K562 (cell line): ENCODE results near the gene PTOV1. TPM values are rescaled to one million over a fixed set of nuclear protein-coding genes. Genes with fewer than 3 reads are reported as not detected.

ENCODE experiments used
- BMI1 ChIP-seq: fragments of 150-350 bp; IDR thresholded peaks from 2 replicates; pipeline ENCODE4 v1.6.1; 2014; ENCODE audit warnings: low read length
- CSDE1 ChIP-seq, 2 experiments: fragments of 450-650 bp; IDR thresholded peaks; 2 replicates each; pipeline ENCODE4 v1.6.1; 2016; ENCODE audit warnings: mild to moderate bottlenecking in 1 of 2
- CXXC5 ChIP-seq: fragments of 250-450 bp; sonication (Bioruptor Pico); IDR thresholded peaks from 2 replicates; pipeline ENCODE4 v1.8.0; 2022; ENCODE audit warnings: inconsistent platforms, mild to moderate bottlenecking, moderate library complexity
- DIDO1 ChIP-seq: fragments of 450-650 bp; IDR thresholded peaks from 2 replicates; pipeline ENCODE4 v1.6.1; 2016; ENCODE audit warnings: low read depth, missing biosample characterization, missing genetic modification characterization
- EGR1 ChIP-seq: fragments of 450-650 bp; conservative IDR thresholded peaks from 2 replicates; pipeline ENCODE4 v1.6.1; 2017; ENCODE audit warnings: mild to moderate bottlenecking
- ETV6 ChIP-seq, 3 experiments: fragments of 150-350 bp in 1 of 3; sonication (generic) in 1 of 3; formaldehyde crosslinking in 1 of 3; IDR thresholded peaks; 2 replicates each; pipeline versions ENCODE4 v1.6.1 to v1.8.0; 2014 to 2022; ENCODE audit warnings: borderline replicate concordance in 2 of 3, low read depth in 2 of 3, antibody characterized with exemption in 1 of 3, low read length in 1 of 3, mild to moderate bottlenecking in 1 of 3, missing genetic modification reagents in 1 of 3
- GTF2E2 ChIP-seq: fragments of 200-800 bp; sonication (Bioruptor generic); IDR thresholded peaks from 2 replicates; pipeline ENCODE4 v1.6.1; 2016; ENCODE audit warnings: missing genetic modification characterization, missing compliant biosample characterization
- KAT7 ChIP-seq: sonication (generic); formaldehyde crosslinking; IDR thresholded peaks from 2 replicates; pipeline ENCODE4 v1.8.0; 2022; ENCODE audit warnings: missing genetic modification reagents, mild to moderate bottlenecking, borderline replicate concordance
- NFXL1 ChIP-seq: fragments of 450-650 bp; formaldehyde crosslinking; IDR thresholded peaks from 2 replicates; pipeline ENCODE4 v1.4.0; 2021; ENCODE audit warnings: mild to moderate bottlenecking
- RAD21 ChIP-seq, 2 experiments: fragments of 250-450 bp in 1 of 2; fragments of 450-650 bp in 1 of 2; sonication (Bioruptor Pico) in 1 of 2; formaldehyde crosslinking in 1 of 2; IDR thresholded peaks in 1 of 2; conservative IDR thresholded peaks in 1 of 2; 2 replicates each; pipeline versions ENCODE4 v1.4.0 to v1.8.0; 2020 to 2022; ENCODE audit warnings: mild to moderate bottlenecking in 2 of 2, moderate library complexity in 1 of 2
- SFPQ ChIP-seq: fragments of 200-400 bp; formaldehyde crosslinking; IDR thresholded peaks from 2 replicates; pipeline ENCODE4 v1.6.1; 2017; ENCODE audit warnings: mild to moderate bottlenecking, low read depth, low read length, moderate library complexity
- THRAP3 ChIP-seq: fragments of 450-650 bp; IDR thresholded peaks from 2 replicates; pipeline ENCODE4 v1.6.1; 2016; ENCODE audit warnings: mild to moderate bottlenecking, inconsistent platforms, borderline replicate concordance
- THRB ChIP-seq: fragments of 450-650 bp; formaldehyde crosslinking; conservative IDR thresholded peaks from 2 replicates; pipeline ENCODE4 v1.4.0; 2022; ENCODE audit warnings: mild to moderate bottlenecking, missing genetic modification characterization
- ZBTB12 ChIP-seq: fragments of 250-450 bp; sonication (Bioruptor Pico); IDR thresholded peaks from 2 replicates; pipeline ENCODE4 v1.4.0; 2020
- ZNF253 ChIP-seq: fragments of 250-450 bp; sonication (Bioruptor Pico); conservative IDR thresholded peaks from 2 replicates; pipeline ENCODE4 v1.6.1; 2021; ENCODE audit warnings: mild to moderate bottlenecking
- ZNF592 ChIP-seq: fragments of 450-650 bp; IDR thresholded peaks from 2 replicates; pipeline ENCODE4 v1.6.1; 2017; ENCODE audit warnings: antibody characterized with exemption, mild to moderate bottlenecking
- ZNF764 ChIP-seq: fragments of 250-450 bp; sonication (Bioruptor Pico); IDR thresholded peaks from 2 replicates; pipeline ENCODE4 v1.4.0; 2020; ENCODE audit warnings: low read depth, mild to moderate bottlenecking, moderate library complexity
- polyA plus RNA-seq, 8 experiments: library from polyadenylated mRNA; depleted of rRNA in 4 of 8; stranded (reverse) in 5 of 8; unstranded in 3 of 8; fragments of >200 nt; fragmentation: Nextera tagmentation in 2 of 8; fragmentation: Illumina TruSeq in 1 of 8; extraction: Ambion mirVana in 2 of 8; extraction: Trizol in 1 of 8; gene quantifications; 2 replicates each; pipeline versions ENCODE4 v1.2.1 to v1.2.3, GENCODE V29; 2011 to 2014; ENCODE audit warnings: inconsistent platforms in 1 of 8, missing spikeins in 1 of 8
- total RNA-seq, 7 experiments: library from RNA; depleted of rRNA in 6 of 7; stranded (reverse); fragments of >200 nt in 6 of 7; fragmentation: Illumina TruSeq in 2 of 7; extraction: Trizol in 2 of 7; gene quantifications; 2 replicates each; pipeline versions ENCODE4 v1.2.1 to v1.2.3, GENCODE V29; 2011 to 2021; ENCODE audit warnings: low replicate concordance in 1 of 7

PTOV1 gene
- total and polyA plus RNA-seq, 9 of the 15 experiments (the other 6 are each of a cell fraction or from before 2014, with no cell fraction given) = 4.9 to 169 (median 43.5) TPM

- no peak for TF ChIP-seq ZNF592
- TF ChIP-seq RAD21 (CRISPR knock-in tag; conservative IDR thresholded peaks at IDR 0.05 in 1 of 2, IDR thresholded peaks at IDR 0.05 in 1 of 2) = no peak
- no peak for TF ChIP-seq ETV6 (IDR thresholded peaks at IDR 0.05; ENCODE audit: borderline replicate concordance in 1 of 2, low read depth in 2 of 2, low read length in 1 of 2)
- TF ChIP-seq ETV6 (CRISPR knock-in tag; IDR thresholded peaks at IDR 0.05; ENCODE audit: borderline replicate concordance) = no peak
- no peak for TF ChIP-seq SFPQ
- TF ChIP-seq NFXL1 = no peak
- 0 out of 2 replicates have a peak, but pooled peaks have one; percentile 26 for TF ChIP-seq THRB (CRISPR knock-in tag)
- 0 out of 2 replicates have a peak, but pooled peaks have one; percentile 18 for TF ChIP-seq EGR1
- TF ChIP-seq GTF2E2 (tag) = no peak
- peak; percentile 58; the same call in 1 of the 2 replicates for TF ChIP-seq KAT7 (CRISPR knock-in tag)
- no peak for TF ChIP-seq BMI1
- no peak for TF ChIP-seq ZNF764 (CRISPR knock-in tag)
- TF ChIP-seq CXXC5 (CRISPR knock-in tag) = no peak
- peak; percentile 69; the same call in 1 of the 2 replicates for TF ChIP-seq THRAP3
- TF ChIP-seq CSDE1 (IDR thresholded peaks at IDR 0.05) = 0 out of 4 replicates have a peak, but pooled peaks of 1 of the 2 experiments have one; percentile 43
- TF ChIP-seq ZBTB12 (CRISPR knock-in tag) = 0 out of 2 replicates have a peak, but pooled peaks have one; percentile 19
- no peak for TF ChIP-seq DIDO1 (tag)
- TF ChIP-seq ZNF253 = no peak
Observed at GRCh38 chr19:49849433-49850220, 1.3 kb upstream of the PTOV1 start (continued).
